HG03139 (cell line): ENCODE measurements around the gene BASP1.
"Not testable (repeated sequence)": the region's sequence is repeated elsewhere in the genome, so short reads cannot be mapped to it uniquely, and the experiment has no call there.

Experiments used
- ATAC-seq: cut with Tn5 transposase; IDR thresholded peaks from one replicate; pipeline ENCODE4 v1.9.1; 2021; ENCODE audit not compliant: unreplicated experiment

BASP1 gene

GRCh38 chr5:17287501-17288155, 70.2 kb downstream of the BASP1 start:
- ATAC-seq = no peak

- no peak for ATAC-seq
These were observed 71.1 kb downstream of the BASP1 start for GRCh38 chr5:17288570-17288969.

- ATAC-seq = no peak
These were observed 72.5 kb downstream of the BASP1 start for GRCh38 chr5:17289681-17290539.

GRCh38 chr5:17290540-17290974, 73.1 kb downstream of the BASP1 start:
- ATAC-seq = no peak

GRCh38 chr5:17292434-17293015, 75.1 kb downstream of the BASP1 start:
- ATAC-seq = no peak

- no peak for ATAC-seq
These were observed 77.3 kb downstream of the BASP1 start for GRCh38 chr5:17294639-17295311.

GRCh38 chr5:17295671-17296070, 78.2 kb downstream of the BASP1 start:
- ATAC-seq = no peak

GRCh38 chr5:17302106-17302505, 84.7 kb downstream of the BASP1 start:
- ATAC-seq = no peak

- ATAC-seq = no peak
These were observed 85.2 kb downstream of the BASP1 start for GRCh38 chr5:17302604-17303003.

GRCh38 chr5:17304282-17304681, 86.9 kb downstream of the BASP1 start:
- no peak for ATAC-seq

GRCh38 chr5:17305017-17305416, 87.6 kb downstream of the BASP1 start:
- ATAC-seq = no peak

- ATAC-seq = no peak
These were observed 88.7 kb downstream of the BASP1 start for GRCh38 chr5:17305964-17306725.

- no peak for ATAC-seq
These were observed 89.3 kb downstream of the BASP1 start for GRCh38 chr5:17306726-17307091.

GRCh38 chr5:17307440-17307839, 90.0 kb downstream of the BASP1 start:
- not testable (repeated sequence) for ATAC-seq

- ATAC-seq = no peak
These were observed 91.1 kb downstream of the BASP1 start for GRCh38 chr5:17308326-17309065.

- no peak for ATAC-seq
These were observed 92.0 kb downstream of the BASP1 start for GRCh38 chr5:17309462-17309861.

GRCh38 chr5:17310502-17310901, 93.1 kb downstream of the BASP1 start:
- not testable (repeated sequence) for ATAC-seq

GRCh38 chr5:17311811-17312210, 94.4 kb downstream of the BASP1 start:
- ATAC-seq = not testable (repeated sequence)

- ATAC-seq = no peak
These were observed 94.9 kb downstream of the BASP1 start for GRCh38 chr5:17312358-17312757.

- ATAC-seq = no peak
These were observed 97.6 kb downstream of the BASP1 start for GRCh38 chr5:17314907-17315471.
